ENCODE data around the gene C15orf40. TPM values are rescaled to one million over a fixed set of nuclear protein-coding genes. Genes with fewer than 3 reads are reported as not detected.
A peak's percentile ranks its signal among the peaks of the same experiment; 100 is the strongest.

The C15orf40 gene
- total and polyA plus RNA-seq, 2 of the 13 experiments (the other 11 are each of a cell fraction or from before 2014, with no cell fraction given), result 24.0 to 26.3 TPM

- TF ChIP-seq PRDM15 (CRISPR knock-in tag; IDR thresholded peaks at IDR 0.05) (peak; percentile 52), ZNF672 (CRISPR knock-in tag; IDR thresholded peaks at IDR 0.05) (no peak; the same call in 1 of the 2 replicates), ZNF710 (CRISPR knock-in tag; IDR thresholded peaks at IDR 0.05; ENCODE audit: borderline replicate concordance) (0 out of 2 replicates have a peak, but pooled peaks have one; percentile 21), NR2F6 (IDR thresholded peaks at IDR 0.05) (no peak), NR2F6 (CRISPR knock-in tag; IDR thresholded peaks at IDR 0.05) (0 out of 2 replicates have a peak, but pooled peaks have one; percentile 6), HOXD1 (CRISPR knock-in tag; IDR thresholded peaks at IDR 0.05) (peak; percentile 87), ZBTB3 (CRISPR knock-in tag; IDR thresholded peaks at IDR 0.05; ENCODE audit: borderline replicate concordance, low read depth) (0 out of 2 replicates have a peak, but pooled peaks have one; percentile 24), MZF1 (CRISPR knock-in tag; IDR thresholded peaks at IDR 0.05; ENCODE audit: borderline replicate concordance) (peak; percentile 78; the same call in 1 of the 2 replicates), CREB1 (IDR thresholded peaks at IDR 0.05) (no peak), CREB1 (CRISPR knock-in tag; IDR thresholded peaks at IDR 0.05) (no peak), ZNF773 (CRISPR knock-in tag; IDR thresholded peaks at IDR 0.05; ENCODE audit: borderline replicate concordance) (peak; percentile 43; the same call in 1 of the 2 replicates), ZNF777 (CRISPR knock-in tag; IDR thresholded peaks at IDR 0.05) (peak; percentile 34; the same call in 1 of the 2 replicates), LCORL (IDR thresholded peaks at IDR 0.05) (no peak), LCORL (CRISPR knock-in tag; IDR thresholded peaks at IDR 0.05) (peak; percentile 69), ZNF367 (CRISPR knock-in tag; IDR thresholded peaks at IDR 0.05; ENCODE audit: borderline replicate concordance) (no peak), NCOA5 (CRISPR knock-in tag; IDR thresholded peaks at IDR 0.05) (no peak), NCOA2 (CRISPR knock-in tag; IDR thresholded peaks at IDR 0.05) (peak; percentile 49; the same call in 1 of the 2 replicates), TAF1 (CRISPR knock-in tag; IDR thresholded peaks at IDR 0.05) (peak; percentile 87), SAFB2 (CRISPR knock-in tag; IDR thresholded peaks at IDR 0.05; ENCODE audit: borderline replicate concordance, low read depth) (no peak)
- TF ChIP-seq, protein P1, sequence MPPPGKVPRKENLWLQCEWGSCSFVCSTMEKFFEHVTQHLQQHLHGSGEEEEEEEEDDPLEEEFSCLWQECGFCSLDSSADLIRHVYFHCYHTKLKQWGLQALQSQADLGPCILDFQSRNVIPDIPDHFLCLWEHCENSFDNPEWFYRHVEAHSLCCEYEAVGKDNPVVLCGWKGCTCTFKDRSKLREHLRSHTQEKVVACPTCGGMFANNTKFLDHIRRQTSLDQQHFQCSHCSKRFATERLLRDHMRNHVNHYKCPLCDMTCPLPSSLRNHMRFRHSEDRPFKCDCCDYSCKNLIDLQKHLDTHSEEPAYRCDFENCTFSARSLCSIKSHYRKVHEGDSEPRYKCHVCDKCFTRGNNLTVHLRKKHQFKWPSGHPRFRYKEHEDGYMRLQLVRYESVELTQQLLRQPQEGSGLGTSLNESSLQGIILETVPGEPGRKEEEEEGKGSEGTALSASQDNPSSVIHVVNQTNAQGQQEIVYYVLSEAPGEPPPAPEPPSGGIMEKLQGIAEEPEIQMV (CRISPR knock-in tag; IDR thresholded peaks at IDR 0.05; ENCODE audit: low read depth), result 0 out of 2 replicates have a peak, but pooled peaks have one; percentile 63
- TF ChIP-seq, protein P2, sequence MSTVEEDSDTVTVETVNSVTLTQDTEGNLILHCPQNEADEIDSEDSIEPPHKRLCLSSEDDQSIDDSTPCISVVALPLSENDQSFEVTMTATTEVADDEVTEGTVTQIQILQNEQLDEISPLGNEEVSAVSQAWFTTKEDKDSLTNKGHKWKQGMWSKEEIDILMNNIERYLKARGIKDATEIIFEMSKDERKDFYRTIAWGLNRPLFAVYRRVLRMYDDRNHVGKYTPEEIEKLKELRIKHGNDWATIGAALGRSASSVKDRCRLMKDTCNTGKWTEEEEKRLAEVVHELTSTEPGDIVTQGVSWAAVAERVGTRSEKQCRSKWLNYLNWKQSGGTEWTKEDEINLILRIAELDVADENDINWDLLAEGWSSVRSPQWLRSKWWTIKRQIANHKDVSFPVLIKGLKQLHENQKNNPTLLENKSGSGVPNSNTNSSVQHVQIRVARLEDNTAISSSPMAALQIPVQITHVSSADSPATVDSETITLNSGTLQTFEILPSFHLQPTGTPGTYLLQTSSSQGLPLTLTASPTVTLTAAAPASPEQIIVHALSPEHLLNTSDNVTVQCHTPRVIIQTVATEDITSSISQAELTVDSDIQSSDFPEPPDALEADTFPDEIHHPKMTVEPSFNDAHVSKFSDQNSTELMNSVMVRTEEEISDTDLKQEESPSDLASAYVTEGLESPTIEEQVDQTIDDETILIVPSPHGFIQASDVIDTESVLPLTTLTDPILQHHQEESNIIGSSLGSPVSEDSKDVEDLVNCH (CRISPR knock-in tag; IDR thresholded peaks at IDR 0.05), result no peak
These were observed at the start of gene C15orf40 (continued) for GRCh38 chr15:83011271-83012075.

All from HepG2 (cell line).